GM21526 (cell line): ENCODE measurements around the gene UPK3BL1.
"Not testable (repeated sequence)": the region's sequence is repeated elsewhere in the genome, so short reads cannot be mapped to it uniquely, and the experiment has no call there.

Source experiments
- ATAC-seq: cut with Tn5 transposase; IDR thresholded peaks from one replicate; pipeline ENCODE4 v1.9.1; 2021; ENCODE audit warnings: moderate library complexity; ENCODE audit not compliant: unreplicated experiment, low FRiP score

Gene UPK3BL1, protein sequence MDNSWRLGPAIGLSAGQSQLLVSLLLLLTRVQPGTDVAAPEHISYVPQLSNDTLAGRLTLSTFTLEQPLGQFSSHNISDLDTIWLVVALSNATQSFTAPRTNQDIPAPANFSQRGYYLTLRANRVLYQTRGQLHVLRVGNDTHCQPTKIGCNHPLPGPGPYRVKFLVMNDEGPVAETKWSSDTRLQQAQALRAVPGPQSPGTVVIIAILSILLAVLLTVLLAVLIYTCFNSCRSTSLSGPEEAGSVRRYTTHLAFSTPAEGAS

DNA sequence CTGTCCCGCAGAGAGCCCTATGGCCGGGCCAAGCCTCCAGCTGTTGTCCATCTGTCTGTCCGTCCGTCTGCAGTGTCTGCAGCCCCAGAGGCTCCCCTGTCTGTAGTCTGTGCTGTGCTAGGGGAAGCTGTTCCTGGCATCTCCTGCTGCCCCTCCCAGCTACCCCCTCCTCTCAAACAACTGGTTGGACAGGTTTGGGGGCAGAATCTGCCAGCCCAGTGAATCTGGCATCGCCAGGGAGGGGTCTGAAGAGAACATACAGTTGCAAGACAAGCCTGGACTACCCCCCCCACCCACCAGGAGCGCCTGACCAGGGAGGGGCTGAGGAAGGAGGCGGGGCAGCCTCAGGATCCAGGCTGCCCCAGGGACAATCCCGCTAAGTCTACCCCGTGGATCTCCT is at the start of gene UPK3BL1:
Gene UPK3BL1 (minus strand): TSS at position 101 of the 400 bp plus-strand sequence. CDS start 50 bp downstream, at position 51.
- not testable (repeated sequence) for ATAC-seq

DNA sequence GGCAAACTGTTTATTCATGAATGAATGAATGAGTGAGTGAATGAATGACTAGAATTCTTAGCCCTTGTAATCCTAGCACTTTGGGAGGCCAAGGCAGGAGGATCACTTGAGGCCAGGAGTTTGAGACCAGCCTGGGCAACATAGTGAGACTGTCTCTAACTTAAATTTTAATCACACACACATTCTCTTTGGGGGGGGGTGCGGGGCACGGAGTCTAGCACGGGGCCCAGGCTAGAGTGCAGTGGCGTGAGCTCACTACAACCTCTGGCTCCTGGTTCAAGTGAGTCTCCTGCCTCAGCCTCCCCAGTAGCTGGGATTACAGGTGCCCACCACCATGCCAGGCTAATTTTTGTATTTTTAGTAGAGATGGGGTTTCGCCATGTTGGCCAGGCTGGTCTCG is 48.0 kb upstream of the UPK3BL1 start:
- ATAC-seq: not testable (repeated sequence)

DNA sequence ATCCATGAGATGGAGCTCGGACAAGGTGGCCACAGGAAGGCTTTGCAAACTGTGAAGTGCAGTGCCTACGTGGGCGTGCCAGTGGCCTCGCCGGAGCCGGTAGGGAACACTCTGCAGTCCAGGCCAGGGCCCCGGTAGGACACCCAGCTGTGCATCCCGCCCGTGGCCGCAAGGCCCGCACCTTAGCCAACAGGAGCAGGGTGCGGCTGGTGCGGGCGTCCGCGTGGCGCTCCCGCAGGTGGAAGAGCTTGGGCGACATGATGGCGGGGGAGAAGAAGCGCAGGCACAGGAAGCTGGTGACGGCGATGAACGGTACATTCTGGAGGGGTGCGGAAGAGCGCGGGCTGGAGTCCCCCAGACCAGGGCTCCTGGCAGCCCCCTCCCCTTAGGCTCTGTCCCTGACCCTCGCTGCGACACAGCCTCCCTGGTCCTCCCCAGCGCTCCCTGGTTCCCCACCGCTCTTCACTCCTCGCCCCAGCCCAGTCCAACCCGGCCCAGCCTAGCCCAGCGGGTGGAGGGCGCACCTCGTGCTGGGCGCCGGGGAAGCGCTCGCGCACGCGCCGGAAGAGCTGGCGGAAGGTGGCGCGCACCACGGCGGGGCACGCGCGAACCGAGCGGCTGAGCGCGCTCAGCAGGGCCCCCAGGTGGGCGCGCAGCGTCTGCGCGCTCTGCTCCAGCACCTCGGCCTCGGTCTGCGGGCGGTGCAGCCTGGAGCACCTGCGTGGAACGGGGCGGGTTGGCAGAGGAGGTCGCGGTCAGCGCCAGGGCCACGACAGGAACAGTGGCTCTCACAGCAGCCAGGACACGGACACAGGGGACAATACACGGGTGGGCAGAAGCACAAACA is 47.1 kb upstream of the UPK3BL1 start:
- ATAC-seq: peak; percentile 67

DNA sequence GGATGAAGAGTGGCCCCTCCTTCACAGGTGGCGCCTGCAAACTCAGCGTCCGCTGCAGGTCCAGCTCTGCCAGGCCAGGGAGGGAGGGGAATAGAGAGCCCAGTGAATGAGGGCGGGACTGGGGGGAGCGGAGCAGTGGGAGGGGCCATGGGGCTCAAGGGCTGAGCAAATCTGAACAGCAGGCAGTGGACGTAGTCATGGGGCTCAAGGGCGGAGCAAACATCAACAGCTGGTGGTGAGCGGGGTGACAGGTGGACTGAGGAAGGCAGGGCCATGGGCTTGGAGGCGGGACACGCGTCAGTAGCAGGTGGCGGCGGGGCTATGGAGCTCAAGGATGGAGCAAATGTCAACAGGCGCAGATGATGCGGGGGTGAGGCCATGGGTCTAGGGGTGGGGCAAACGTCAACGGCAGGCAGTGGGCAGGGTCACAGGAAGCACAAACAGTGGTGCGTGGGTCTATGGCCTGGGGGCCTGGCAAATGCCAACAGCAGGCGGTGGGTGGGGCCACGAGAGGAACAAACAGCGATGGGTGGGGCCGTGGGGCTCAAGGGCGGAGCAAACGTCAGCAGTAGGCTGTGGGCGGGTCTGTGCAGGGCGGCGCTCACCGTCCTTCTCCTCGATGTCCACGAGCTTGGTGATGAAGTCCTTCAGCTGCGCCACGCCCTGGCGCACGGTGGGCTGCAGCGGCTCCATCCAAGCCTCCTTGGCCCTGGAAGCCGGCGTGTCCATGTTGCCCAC is 45.9 kb upstream of the UPK3BL1 start:
- ATAC-seq: peak; percentile 48

GRCh38 chr7:102682560-102682959 is 40.0 kb upstream of the UPK3BL1 start:
- ATAC-seq: not testable (repeated sequence)

GRCh38 chr7:102680780-102681179 is 38.2 kb upstream of the UPK3BL1 start:
- ATAC-seq: not testable (repeated sequence)

GRCh38 chr7:102675545-102675944 is 33.0 kb upstream of the UPK3BL1 start:
- not testable (repeated sequence) for ATAC-seq

DNA sequence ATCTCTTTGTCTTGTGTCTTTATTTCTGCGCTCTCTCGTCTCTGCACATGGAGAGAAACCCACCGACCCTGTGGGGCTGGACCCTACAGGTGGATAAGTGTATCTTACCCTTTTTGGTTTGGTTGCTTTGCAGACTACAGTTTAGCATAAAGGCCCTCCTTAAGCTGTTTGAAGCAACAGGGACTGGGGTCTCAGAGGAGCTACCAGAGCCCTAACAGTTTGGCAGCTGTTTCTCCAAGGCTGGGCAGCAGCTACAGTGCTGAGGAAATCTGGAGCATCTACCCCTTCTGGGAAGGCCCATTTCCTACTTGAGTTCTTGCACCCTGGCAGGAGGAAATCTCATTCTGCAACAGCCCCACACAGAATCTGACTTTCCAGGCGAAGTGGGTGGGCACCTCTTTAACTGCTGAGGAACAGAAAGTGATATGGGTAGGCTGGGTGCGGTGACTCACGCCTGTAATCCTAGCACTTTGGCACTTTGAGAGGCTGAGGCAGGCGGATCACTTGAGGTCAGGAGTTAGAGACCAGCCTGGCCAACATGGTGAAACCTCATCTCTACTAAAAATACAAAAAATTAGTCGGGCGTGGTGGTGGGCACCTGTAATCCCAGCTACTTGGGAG is 31.0 kb upstream of the UPK3BL1 start:
- not testable (repeated sequence) for ATAC-seq

GRCh38 chr7:102671956-102672307 is 29.3 kb upstream of the UPK3BL1 start:
- ATAC-seq: peak; percentile 33

DNA sequence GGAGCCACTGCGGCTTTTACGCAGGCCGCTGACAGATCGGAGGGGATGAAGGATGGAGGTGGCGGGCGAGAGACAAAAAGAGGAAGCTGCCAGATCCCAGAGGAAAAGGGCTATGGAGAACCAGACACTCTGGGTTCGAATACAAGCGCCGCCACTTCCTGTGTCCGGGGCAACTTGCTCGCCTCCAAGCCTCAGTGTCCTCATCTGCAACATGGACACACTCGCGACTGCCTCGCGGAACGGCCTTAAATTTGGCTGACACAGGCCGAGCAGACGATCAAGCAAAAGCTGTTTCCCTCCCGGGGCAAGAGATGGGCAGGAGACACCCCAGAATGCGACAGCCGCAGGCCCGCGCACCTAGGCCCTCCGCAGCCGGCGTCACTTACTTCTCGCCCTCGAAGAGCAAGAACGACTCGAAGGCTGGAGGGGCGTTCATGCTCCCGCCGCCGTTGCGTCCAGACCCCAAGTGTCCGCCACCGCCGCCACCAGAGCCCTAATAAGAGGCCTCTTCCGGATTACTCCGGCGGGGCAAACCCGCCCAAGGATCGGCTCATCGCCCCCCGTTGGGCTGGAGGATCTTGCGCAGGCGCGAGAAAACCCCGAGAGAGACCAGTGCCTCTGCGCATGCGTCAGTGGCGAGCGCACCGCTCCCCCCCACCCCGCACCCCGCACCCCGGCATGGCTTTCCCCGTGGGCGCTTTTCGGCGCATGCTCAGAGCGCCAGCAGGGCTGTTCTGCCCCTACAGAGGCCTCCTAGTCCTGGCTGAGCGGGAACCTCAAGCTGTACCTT is 28.8 kb upstream of the UPK3BL1 start, which contains the start of gene POLR2J2:
Gene POLR2J2 (minus strand): TSS at position 498 of the 790 bp plus-strand sequence. CDS start 62 bp downstream, at position 436.
- ATAC-seq: peak; percentile 62

DNA sequence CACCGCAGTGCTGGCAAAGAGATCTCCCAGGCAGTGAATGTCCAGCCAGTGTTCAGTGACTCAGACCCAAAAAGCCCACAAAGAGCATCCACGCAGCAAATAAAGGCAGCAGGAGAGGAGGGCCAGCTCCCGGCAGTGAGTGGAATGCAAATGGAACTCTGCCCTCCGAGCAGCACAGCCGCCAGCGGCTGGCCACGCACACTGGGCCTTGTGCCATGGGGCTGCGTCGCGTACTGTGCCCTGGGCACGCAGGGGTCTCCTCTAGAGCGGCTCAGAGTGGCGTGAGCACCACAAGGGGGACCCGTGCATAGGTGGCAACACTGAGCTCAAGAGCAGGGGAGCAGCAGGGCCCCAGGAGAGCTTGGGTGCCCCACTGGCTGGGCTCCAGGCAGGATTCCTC is 24.9 kb upstream of the UPK3BL1 start:
- ATAC-seq: not testable (repeated sequence)

- ATAC-seq: not testable (repeated sequence)
Measured at GRCh38 chr7:102666850-102667249, 24.3 kb upstream of the UPK3BL1 start.

DNA sequence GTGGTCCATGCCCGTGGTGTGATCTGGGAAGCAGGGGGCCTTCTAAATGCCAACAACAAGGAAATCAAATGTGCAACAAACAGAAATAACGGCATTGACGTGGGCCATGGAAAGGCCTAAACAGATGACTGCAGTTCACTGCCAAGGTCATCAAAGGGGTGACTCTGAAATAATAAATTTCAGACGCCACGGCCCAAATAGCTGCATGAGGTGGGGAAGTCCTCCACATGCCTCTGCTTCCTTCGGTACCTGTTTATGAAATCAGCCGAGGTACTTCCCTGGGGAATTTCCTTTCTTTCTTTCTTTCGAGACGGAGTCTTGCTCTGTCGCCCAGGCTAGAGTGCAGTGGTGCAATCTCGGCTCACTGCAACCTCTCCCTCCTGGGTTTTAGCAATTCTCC is 22.2 kb upstream of the UPK3BL1 start:
- ATAC-seq: not testable (repeated sequence)

DNA sequence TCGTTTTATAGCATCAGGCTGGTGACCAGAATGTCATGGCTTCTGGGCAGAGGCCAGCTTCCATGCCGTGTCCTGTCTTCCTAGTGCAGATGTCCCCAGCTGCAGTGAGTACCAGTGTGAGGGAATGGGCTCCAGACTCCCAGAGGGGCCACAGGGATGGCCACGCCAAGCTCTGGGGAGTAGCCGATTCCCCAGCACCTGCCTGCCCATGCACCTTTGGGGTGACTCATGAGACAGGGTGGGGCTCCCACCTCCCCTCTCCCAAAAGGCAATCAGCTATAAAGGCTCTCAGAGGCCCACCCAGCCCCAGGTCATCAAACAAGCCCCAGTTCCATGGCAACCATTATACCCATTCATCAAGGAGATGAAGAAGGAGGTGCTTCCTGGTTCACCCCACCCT is 7.3 kb upstream of the UPK3BL1 start, which contains the start of gene SPDYE2B:
Gene SPDYE2B (plus strand): TSS at position 396 of the 400 bp plus-strand sequence. CDS start 2,030 bp downstream, outside the sequence.
- not testable (repeated sequence) for ATAC-seq

GRCh38 chr7:102647813-102648212 is 5.2 kb upstream of the UPK3BL1 start:
- not testable (repeated sequence) for ATAC-seq

GRCh38 chr7:102643404-102643803 is 813 bp upstream of the UPK3BL1 start:
- ATAC-seq: not testable (repeated sequence)

- ATAC-seq: not testable (repeated sequence)
Measured at GRCh38 chr7:102638848-102639247, 3.7 kb downstream of the UPK3BL1 start.

DNA sequence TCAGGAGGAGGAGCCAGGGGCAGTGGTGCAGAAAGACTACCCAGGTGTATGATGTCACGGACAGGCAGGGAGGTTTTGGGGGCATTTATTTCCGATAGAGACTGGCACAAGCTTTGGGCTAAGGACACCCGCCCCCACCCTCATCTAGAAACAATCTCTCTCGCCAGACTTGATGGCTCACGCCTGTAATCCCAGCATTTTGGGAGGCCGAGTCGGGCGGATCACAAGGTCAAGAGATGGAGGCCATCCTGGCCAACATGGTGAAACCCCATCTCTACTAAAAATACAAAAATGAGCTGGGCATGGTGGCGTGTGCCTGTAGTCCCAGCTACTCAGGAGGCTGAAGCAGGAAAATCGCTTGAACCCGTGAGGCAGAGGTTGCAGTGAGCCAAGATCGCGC is 5.6 kb downstream of the UPK3BL1 start:
- not testable (repeated sequence) for ATAC-seq

DNA sequence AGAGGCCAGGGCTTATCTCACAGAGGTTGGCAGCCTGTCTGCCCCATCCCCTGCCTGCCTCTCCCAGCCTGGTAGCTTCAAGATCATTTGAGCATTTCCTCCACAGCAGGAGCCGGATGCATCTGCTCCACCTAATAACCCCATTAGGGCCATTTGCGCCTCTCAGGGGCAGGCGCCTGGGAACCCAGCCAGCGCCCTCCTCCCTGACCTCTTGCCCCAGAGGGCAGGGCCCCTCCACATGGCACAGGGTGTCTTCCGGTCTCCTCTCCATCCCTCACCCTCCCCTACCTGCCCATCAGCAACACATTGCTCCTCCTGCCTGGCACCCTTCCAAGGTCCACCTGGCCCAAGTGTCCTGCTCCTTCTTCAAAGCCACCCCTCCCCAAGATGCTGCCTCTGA is 7.2 kb downstream of the UPK3BL1 start:
- not testable (repeated sequence) for ATAC-seq
